HG03575 (cell line): ENCODE data around the gene FOXF2.

Source experiments
- ATAC-seq: cut with Tn5 transposase; IDR thresholded peaks from one replicate; pipeline ENCODE4 v1.9.1; 2021; ENCODE audit not compliant: unreplicated experiment, insufficient number of reproducible peaks, low FRiP score; ENCODE audit errors: extremely low read depth

The FOXF2 gene

DNA sequence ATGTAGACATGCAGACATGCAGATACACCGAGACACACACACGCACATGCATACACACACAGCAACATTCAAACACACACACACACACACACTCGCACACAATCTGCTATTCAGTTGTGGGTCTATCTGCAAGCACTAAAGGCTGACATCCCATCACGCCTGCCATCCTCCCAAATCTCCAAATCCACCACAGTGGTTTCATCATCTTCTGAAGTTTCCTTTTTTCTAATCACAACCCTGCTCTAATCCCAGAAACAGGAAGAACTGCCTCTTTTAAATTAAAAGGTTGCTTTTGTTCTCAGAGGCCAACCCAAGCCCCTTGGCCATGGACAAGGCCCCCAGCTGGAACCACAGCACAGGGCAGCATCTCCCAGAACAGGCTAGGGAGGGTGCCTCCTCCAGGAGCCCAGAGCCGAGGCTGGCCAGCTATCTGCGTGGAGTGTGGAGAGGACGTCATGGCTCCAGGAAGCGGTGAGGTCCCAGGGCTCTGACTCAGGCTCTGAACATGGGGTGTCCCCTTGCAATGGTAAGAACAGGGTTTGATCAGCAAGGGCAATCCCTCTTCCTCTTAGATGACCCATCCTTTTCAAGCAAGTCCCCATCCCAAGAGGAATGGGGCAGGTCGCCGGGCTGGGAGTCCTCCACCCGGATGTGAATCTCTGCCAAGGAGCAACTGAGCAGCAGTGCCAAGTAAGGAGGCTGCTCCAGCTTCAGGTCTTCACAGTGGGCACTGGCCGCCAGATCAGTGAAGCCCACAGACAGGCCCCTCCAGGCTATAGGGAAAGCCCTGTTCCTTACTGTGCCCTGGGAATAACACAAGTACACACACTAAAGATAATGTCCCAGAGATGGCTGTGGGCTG, 14.7 kb downstream of the FOXF2 start:
- no peak for ATAC-seq

- ATAC-seq = no peak
These were observed 15.3 kb downstream of the FOXF2 start for GRCh38 chr6:1404713-1405098.

DNA sequence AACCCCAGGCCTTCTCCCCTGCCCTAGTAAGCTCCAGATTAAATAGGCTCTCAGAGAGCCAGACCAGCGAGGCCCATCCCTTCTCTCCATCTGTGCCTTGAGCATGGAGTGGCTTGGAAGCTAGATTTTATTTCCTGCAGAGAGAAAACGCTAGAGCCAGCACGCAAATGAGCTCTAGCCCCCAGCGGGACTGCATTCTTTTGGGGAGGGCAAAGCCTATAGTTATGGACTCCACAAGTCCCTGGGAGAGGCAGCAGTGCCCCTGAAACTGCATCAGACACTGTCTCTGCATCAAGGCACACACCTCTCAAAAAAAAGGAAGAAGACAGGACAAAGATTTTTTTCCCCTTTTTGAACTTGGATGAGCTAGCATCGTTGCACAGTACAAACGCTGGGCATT, 15.8 kb downstream of the FOXF2 start:
- ATAC-seq = no peak

DNA sequence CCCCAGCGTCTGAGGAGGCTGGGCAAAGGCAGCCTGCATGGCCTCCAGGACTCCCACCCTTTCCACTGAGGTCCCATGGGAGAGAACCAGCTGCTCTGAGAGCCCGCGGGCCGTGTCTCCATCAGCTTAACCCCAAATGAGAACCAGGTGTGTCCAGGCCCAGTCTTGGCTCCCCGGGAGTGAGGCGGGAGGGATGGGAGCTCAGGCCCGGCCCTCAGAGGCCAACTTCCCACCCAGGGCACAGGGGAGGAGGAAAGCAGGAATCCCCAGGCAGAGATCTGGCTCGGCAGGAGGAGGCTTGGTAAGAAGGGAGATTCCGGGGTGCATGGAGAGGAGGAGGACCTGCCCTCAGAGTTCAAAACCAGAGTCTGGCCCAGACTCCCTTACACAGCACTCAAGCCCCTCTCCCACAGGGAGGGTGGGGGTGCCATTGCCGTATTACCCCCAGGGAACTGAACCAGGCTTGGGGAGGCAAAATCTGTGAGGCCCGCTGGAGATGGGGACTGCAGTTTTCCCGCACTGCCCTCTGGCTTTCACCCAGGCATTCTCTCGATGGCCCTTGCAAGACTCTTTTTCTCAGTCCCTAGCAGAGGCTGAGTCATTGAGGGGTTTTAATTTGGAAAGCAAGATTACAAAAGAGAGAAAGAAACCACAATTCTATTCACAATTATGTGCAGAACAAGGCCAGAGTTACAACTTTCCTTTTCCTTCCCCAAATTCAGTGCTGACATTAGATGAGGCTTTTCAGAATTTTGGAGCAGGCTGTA, 17.1 kb downstream of the FOXF2 start:
- ATAC-seq = no peak

DNA sequence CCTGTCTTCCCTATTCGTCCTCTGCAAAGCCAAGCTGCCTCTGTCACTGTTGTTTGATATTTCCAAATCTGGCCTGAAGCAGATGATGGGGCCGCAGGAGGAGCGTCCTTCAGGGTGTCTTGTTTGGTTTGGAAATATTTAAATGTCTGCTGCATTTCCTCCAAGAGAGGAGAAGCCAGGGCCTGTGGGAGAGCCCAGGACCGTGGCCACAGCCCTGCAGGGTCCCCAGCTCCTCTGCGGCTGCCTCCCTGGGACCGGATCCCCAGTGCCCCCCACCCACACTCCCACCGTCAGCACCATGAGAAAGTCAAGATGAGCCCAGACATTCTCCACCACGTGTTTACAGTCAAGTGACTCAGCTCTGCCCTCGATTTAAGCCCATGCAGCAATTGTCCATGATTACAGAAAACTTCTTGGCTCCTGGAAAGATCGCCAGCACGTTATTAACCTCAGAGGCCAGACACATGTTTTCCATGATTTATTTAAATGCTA, 18.2 kb downstream of the FOXF2 start:
- no peak for ATAC-seq

DNA sequence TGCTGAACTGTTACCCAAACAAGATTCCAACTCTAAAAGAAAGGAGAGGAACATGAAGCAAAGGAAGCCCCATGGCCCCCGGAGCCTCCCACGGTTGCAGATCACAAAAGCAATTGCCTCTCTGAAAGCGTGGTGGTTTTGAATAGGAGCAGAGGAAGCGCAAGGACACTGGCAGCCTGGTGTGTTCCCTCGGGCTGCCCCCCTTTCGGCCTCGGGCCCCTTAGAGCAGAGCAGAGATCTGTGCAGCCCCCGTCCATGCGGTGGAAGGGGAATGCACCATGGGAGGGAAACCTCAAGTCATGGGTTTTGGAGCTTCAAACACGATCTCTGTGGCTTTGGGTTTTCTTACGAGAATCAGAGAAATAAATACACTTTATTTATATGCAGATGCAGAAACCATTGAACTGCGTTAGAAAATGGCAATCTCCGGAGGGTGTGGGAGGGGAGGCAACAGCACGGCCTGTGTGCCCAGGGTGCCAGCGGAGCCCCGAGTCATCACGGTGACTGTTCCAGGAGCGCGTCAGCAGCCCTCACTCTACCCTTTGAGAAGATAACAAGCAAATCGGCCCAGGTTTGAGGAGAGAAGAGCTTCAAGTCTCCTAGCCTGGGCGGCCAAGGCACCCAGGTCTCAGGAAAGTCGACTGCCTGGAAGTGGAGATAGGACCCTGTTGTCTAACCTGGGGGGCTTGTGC, 20.5 kb downstream of the FOXF2 start:
- no peak for ATAC-seq

DNA sequence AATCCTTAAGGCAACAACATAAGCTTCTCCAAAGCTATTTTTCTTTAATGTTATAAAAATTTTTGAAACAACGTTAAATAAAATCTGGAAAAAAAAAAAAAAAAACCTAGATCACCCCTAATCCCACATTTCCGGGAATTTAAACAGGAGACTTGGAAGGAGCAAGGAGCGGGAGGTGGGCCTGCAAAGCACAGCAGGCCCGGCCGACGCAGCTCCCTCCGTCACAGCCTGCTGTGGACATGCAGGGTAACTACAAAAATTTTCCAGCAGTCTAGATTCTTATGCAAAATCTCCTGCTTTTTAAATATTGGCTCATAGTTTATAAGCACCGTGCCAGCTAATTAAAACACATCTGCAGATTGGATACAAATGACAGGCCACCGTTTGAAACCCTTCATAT, 23.5 kb downstream of the FOXF2 start:
- no peak for ATAC-seq

- no peak for ATAC-seq
These were observed 26.2 kb downstream of the FOXF2 start for GRCh38 chr6:1415416-1416063.

DNA sequence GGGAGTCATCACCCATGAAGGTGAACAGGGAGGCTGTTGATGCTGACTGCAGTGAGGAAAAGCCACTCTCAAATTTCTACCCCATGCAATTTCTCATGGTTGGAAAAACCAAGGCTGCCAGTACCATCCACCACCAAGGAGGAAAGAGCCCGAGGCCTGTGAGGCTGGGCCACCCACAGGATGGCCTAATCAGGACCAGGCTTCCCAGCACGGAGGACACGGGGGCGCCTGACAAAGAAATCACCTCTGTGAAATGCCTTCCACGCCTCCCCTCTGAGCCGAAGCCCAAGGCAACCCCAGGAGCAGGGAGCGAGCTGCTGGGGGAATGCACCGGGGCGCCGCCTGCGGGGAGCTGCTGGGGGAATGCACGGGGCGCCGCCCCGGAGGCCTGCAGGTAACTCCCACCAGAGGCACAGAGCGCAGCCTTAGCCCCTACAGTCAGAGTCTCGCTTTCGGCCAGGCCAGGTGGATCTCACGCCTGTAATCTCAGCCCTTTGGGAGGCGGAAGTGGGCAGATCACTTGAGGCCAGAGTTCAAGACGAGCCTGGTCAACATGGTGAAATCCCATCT, 26.9 kb downstream of the FOXF2 start:
- ATAC-seq = no peak

DNA sequence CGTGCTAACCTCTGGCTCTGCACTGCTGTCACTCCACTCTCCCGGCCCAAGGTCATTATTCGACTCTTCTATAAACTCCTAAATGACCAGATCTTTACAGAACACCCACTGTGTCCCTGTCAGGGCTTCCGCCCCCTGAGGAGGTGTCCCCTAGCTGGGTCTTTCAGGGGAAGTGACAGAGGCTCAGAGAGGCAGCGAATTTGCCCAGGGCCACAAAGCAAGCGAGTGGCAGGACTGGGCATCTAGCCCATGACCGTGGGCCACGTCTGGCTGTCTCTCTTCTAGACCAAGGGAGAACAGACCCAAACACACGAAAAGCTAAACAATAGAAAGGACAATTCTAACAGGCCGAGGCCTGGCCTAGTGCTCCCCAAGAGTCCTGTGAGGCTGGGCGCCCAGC, 27.4 kb downstream of the FOXF2 start:
- ATAC-seq = no peak

DNA sequence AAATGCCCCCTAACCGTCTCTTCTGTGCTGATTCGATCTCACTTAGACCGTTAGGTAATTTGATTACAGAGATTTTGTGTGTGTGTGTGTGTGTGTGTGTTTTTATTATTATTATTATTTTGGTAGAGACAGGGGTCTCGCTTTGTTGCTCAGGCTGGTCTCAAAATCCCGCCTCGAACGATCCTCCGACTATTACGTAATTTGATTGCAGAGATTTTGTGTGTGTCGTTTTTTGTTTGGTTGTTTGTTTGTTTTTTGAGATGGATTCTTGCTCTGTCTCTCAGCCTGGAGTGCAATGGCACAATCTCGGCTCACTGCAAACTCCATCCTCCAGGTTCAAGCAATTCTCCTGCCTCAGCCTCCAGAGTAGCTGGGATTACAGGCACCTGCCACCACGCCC, 28.3 kb downstream of the FOXF2 start:
- ATAC-seq = no peak

DNA sequence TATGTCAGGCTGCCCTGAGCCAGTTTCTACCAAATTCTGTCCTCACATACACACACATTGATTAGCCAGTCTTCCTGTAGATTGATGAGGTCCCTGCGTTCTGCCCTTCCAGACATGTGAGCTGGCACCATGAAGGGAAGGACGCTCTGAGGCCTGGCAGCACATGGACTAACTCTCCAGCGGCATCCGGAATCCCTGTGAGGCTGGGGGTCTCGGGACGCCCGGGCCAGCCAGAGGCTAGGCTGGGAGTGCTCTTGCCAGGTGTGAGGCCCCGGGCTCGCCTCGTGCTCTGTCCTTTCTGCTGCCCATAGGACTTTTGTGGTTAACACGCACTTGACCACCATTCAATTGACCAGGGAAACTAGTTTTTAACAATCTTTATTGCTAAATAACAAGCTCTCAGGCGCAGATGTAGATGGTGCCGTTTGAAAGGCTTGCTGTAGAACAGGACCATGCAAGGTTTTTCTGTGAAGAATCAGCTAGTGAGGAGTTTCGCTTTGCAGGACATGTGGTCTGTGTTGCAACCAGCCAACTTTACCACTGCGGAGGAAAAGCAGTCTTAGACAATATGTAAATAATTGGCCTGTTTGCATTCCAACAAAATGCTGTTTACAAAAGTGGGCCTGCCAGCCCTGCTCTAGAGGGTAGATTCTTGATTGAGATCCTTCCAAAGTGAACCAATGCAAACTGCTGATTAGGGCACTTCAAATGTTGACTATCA, 29.3 kb downstream of the FOXF2 start:
- ATAC-seq = no peak

DNA sequence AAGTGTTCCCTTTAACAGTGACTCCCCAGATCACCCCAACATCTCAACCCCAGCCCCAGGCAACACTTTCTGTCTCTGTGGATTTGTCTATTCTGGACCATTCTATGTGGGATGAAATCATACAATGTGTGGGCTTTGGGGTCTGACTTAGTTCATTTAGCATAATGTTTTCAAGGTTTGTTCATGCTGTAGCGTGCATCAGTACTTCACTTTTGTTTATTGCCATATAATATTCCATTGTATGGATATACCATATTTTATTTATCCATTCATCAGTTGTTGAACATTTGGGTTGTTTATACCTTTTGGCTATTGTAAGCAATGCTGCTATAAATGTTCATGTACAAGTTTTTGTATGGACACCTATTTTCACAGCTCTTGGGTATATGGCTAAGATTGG, 31.0 kb downstream of the FOXF2 start:
- no peak for ATAC-seq

DNA sequence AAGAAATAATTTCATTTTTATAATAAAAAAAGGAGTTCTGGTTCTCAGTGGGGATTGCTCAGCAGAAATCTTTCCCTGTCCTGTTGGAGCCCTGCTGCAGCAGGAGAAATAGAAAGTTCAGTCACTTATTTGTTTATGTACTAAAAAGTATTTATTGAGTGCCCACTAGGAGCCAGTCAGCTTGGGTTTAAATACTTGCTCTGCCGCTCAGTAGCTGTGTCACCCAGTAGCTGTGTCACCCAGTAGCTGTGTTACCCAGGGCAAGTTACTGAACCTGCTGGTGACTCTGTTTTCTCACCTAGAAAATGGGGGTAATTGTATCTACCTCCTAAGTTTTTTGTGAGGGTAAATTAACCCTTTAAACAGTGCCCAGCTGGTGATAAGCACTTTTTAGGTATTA, 32.9 kb downstream of the FOXF2 start:
- no peak for ATAC-seq

DNA sequence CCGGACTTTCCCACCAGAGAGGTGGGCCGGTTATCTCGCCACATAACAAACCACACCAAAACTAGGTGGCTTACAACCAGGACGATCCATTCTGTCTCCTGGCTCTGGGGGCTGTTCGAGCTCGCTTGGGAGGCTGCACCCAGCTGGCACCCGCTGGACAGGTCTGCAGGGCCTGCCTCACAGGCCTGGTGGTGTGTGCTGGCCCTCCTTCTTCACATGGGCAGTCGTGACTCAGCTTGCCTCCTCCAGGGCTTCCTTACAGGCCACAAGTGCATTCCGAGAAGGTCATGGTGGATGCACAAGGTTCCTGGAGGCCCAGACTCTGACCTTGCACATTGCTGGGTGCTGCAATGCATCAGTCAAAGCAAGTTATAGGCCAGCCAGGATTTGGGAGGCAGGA, 34.2 kb downstream of the FOXF2 start:
- ATAC-seq = no peak

DNA sequence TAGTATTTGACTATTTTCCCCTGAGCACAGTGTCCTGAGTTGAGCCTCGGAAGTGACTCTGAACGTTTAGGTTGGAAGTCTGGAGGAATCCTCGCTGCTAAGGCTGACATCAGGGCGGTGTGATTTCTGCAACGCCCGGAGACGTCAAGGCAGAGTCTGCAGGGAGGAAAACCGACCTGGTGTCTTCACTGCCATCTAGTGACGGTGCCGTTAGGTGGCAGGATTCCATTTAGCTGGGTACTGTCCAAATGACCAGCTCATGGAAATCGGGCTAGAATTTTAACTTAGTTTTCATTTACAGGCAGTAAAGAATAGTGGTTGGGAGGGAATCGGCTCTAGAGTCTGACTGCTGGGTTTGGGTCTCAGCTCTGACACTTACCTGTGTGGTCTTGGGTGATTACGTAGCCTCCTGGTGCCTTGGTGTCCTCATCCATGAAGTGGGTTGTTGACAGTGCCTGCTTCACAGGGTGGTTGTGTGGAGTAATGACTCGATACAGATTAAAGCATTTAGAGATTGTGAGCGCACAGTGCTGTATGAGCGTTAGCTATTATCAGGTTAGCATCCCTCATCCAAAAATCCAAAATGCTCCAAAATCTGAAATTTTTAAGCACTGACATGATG, 35.0 kb downstream of the FOXF2 start:
- ATAC-seq = no peak

DNA sequence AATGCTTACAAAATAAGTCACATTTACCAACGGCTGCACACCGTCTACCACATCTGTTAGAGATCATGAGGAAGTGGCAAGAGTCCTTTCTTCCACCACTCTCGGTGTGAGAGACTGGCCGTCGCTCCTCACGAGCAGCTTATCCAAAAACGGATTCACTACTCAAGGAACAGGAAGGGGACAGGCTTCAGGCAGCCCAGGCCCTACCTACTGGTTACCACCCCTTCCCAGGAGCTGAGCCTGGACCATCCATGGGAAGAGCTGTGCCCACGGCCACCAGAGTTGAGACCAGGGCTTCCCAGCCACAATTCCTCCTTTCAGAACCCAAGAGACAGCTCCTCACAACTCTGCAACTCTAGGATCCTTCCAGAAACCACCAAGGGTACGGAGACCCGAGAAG, 37.0 kb downstream of the FOXF2 start:
- ATAC-seq = no peak

DNA sequence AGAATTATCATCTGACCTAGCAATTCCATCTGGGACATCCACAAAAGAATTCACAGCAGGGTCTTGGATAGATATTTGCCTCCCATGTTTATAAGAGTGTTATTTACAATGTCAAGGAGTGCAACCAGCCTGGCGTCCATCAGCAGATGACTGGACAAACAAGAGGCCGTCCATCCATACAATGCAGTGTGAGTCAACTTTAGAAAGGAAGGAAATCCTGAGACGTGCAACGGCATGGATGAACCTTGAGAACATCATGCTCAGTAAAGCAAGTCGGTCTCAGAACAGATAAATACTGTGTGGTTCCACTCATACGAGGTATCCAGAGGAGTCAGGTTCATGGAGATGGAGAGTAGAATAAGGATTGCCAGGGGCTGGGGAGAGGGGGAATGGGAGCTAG, 46.4 kb downstream of the FOXF2 start:
- no peak for ATAC-seq
